Inflammatory macrophage treated with lipopolysaccharide for 1 hour (primary cell): ENCODE data around the gene LSR.

Experiments used
- DNase-seq, 2 donors: peaks; one replicate each; pipeline ENCODE4 v3.0.0-alpha.2; 2020 to 2022

LSR gene

DNA sequence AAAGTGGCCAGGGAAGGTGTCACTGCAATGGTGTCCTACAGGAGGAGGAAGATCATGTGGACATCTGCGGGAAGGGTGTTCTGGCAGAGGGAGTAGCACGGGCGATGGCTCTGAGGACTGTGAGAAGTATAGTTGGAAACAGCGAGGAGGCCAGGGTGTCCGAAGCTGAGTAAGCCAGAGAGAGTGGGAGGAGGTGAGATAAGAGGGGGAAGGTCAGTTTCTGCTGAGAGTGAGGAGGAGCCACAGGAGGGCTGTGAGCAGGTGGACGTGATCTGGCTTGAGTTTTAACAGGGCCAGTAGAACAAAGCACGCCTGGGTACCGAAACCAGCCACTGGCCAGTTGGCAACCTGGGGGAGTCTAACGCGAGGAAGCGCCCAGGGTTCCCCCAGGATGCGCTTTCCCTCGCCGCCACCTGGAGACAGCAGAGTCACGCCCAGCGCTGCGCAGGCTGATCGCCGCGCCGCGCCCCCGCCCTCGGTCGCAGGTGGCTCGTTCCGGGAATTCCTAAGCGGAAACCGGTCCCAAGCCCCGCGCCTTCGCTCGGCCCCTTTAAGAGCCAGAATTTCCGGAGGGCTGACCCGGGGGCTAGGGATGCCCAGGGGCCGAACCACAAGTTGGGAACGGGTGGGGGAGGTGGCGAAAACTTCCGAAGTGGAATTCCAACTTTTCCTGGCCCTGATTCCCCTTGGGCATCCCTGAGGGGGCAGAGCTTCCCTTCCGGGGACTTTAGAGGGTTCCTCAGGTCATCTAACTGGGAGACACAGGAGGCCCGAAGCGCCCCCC lies 1.1 kb upstream of the LSR start:
- DNase-seq: peak; percentile 36 to 74

DNA sequence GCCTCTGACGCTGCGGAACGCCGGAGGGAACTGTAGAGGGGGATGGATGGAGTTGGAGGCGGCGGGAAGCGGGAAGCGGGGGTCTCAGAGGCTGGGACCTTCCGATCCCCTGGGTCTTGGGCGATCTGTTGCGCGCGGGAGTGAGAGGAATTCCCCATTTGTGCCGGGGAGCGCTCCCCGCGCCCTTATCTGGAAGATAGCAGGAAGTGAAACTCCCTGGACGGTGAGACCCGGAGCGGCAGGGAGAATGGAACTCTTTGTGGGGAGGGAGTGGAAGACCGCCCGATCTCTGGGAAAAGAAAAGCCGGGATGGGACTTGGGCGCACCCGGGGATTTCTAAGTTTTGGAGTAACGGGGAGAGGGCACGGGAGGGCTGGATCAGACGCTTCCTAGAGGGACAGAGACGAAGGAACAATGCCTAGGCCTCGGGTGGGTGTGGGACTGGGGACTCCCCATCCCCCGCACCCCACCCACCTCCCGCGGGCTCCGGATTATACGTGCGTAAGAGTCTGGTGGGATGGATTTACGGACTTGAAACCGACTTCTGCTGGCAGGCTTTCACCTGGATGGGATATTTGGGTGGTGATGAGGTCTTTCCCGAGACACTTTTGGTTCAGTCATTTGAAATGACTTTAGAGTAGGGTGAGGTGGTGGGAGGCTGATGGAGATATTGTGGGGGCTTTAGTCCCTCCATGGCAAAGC lies 495 bp downstream of the LSR start:
- DNase-seq: peak; percentile 28 to 56

DNA sequence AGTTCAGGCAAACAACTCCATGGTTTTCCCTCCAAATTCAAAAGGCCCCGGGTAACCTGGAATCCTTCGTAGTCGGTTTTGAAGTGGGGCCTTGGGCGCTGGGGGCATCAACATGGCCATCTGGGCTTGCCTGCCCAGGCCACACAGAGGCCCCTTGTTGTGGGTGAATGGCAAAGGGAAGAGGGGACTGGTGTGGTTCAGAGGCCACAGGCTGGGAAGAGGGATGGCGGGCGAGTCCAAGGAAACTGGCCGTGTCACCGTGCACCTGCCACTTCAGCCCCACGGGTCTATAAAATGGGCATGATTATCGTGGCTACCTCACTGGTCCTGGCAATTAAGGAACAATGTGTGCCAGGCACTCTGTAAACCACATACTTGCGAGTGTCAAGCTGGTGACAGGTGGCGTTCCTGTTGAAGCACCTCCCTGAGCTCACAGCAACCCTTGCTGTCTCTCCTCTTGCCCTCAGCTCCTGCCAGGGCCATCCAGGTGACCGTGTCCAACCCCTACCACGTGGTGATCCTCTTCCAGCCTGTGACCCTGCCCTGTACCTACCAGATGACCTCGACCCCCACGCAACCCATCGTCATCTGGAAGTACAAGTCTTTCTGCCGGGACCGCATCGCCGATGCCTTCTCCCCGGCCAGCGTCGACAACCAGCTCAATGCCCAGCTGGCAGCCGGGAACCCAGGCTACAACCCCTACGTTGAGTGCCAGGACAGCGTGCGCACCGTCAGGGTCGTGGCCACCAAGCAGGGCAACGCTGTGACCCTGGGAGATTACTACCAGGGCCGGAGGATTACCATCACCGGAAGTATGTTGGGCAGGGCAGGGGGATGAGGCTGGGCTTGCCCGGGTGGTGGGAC lies 1.3 kb downstream of the LSR start:
- DNase-seq: no peak

DNA sequence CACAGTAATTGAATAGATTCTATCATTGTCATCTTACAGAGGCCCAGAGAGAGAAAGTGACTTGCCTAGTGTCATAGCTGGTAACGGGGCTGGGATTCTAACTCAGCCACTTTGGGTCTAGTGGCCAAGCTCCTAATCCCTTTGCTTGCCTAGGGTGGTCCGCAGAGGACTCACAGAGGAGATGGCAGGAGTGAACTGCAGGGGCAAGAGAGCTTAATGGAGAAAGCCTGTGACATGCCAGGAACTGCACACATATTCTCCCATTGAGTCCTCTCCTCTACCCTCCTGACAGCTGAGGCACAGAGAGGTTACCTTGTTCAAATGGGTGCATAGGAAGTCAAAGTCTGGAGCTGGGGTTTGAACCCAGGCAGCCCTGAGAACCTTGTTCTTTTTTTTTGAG lies 2.7 kb downstream of the LSR start:
- DNase-seq: no peak

DNA sequence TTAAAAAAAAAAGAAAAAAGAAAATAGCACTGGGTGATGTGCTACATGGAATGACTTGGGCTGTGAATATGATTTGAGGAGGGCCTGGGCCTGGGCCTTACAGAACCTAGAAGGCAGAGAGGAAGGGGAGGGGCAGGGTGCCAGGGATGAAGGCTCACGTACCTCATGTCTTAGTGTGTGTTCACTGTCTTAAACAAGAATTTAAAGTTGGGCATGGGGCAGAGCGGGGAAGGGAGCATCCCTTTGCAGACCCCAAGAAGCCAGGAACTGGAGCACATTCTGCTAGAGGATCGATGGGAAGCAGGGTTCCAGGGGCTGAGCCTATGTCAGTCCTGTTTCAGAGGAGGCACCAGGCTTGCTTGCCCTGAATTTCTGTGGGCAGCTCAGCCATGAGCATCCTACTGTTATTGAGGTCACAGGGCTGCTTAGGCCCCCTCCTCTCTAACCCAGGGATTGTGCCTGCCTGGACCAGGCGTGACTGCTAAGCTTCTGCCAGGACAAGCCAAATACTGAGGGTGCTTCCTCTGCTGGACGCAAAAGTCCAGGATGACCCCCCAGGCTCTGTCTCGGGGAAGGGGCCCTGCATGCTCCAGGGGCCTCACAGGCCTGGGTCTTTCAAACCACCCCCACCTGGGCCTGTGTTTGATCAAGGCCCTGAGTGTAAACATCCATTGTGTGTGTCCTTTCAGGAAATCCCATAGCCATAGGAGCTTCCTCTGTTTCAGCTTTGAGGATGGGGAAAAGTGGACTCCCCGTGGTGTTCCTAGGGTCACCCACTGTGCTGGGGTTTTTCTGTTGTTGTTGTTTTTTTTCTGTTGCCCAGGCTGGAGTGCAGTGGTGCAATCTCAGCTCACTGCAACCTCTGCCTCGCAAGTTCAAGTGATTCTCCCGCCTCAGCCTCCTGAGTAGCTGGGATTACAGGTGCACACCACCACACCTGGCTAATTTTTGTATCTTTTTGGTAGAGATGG lies 4.8 kb downstream of the LSR start:
- DNase-seq: no peak

DNA sequence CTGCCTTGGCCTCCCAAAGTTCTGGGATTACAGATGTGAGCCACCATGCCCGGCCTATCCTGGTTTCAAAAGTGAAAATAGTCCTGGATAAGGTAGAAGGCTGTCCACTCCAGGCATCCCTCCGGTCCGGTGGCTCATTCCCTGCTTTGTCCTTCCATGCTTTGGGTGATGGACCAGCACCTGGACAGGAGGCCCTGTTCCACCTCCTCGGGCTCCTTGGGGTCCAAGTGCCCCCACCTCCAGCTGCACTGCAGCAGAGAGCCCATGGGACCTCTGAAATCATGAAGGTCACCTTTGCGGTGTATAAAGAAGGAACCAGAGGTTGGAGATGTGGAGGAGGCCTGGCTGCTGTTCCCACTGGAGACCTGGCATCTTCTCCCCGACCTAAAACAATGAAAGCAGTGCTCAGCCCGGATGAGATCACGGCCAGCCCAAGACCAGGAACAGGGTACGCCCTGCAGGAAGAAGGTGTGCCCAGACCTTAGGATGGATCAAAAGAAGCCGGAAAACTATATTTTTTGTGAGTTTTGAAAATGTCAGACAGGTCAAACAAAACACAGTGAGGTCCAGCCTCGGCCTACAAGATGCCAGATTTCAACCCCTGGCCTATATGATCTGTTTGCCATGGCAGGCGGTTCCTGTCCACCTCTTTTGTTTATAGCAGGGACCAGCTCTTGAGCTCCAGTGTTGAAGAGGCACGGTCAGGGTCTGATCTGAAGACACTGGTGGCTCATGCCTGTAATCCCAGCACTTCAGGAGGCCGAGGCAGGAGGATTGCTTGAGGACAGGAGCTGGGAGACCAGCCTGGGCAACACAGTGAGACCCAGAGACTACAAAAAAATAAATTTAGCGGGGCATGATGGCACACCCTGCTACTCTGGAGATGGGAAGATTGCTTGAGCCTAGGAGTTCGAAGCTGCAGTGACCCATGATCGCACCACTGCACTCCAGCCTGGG lies 5.8 kb downstream of the LSR start:
- DNase-seq: no peak

DNA sequence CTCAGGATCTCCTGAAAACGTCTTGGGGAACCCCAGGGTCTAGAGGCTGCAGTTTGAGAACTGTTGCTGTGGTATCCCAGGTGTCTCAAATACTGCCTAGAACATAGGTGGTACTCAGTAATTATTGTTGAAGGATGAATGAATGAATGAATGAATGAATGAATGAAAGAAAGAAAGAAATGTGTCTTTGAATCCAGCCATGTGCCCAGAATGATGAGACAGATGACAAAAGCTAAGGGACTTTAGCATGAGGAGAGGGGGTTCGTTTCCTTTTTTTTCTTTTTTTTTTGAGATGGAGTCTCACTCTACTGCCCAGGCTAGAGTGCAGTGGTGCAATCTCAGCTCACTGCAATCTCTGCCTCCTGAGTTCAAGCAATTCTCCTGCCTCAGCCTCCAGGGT lies 7.8 kb downstream of the LSR start:
- DNase-seq: no peak

DNA sequence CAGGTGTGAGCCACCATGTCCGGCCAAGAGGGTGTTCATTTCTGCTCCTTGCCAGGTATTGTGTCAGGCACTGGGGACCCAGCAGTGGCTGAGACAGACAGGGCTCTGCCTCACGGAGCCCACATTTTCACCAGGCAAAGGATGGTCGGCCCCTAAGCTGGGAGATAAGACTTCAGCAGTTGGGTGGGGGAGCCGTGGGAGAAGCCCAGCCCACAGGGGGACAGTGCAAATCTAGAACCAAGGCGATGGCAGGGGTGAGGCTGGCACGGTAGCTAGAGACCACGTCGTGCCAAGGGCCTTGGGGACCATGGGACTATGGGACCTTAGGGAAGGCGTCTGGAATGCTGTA lies 8.3 kb downstream of the LSR start:
- DNase-seq: no peak

DNA sequence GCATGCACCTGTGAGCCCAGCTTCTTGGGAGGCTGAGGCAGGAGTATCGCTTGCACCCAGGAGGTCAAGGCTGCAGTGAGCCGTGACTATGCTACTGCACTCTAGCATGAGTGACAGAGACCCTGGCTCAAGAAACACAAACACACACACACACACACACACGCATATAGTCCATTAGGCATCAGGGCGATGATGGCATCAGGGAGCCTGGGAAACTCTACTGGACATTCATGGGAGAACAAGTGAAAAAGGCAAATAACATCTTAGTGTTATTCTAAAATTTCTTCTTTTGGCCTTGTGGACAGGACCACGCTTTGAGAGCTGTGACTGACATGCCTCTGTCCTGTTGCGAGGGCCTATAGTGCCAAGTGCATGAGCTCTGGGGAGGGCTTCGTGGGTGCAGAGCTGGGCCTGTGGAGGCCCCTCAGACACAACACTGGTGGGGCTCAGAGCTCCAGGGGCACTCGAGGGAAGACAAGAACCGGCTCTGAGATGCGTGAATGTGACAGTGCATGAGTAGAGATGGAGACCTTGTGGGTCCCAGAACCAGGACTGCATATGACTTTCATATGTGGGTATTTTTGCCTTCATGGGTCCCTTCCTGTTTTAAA lies 12.0 kb downstream of the LSR start:
- no peak for DNase-seq

DNA sequence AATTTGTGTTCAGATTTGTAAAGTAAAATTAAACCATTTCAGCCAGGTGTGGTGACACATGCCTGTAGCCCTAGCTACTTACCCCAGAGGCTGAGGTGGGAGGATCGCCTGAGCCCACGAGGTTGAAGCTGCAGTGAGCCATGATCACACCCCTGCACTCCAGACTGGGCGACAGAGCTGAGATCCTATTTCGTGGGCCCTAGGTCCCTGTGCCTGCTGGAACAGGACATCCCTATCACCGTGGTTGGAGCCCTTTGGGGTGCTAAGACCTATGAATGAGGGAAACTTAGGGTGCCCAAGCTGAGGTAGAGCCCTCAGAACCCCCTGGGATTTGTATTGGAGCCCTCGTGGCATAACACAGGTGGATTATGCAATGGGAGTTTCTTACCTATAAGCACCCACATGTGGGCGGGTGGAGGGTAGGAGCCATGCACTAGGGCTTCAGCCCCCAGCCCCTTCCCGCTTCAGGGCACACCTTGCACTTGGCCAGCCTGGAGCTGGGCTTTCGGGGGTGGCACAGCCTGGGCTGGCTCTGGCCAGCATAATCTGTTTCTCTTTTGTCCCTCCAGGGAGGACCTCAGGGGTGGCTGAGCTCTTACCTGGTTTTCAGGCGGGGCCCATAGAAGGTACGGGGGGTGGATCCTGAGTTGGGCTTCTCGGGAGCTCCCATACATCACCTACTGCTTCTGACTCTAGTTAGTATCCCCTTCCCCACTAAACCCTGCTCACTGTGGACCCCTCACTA lies 12.7 kb downstream of the LSR start:
- DNase-seq: no peak

DNA sequence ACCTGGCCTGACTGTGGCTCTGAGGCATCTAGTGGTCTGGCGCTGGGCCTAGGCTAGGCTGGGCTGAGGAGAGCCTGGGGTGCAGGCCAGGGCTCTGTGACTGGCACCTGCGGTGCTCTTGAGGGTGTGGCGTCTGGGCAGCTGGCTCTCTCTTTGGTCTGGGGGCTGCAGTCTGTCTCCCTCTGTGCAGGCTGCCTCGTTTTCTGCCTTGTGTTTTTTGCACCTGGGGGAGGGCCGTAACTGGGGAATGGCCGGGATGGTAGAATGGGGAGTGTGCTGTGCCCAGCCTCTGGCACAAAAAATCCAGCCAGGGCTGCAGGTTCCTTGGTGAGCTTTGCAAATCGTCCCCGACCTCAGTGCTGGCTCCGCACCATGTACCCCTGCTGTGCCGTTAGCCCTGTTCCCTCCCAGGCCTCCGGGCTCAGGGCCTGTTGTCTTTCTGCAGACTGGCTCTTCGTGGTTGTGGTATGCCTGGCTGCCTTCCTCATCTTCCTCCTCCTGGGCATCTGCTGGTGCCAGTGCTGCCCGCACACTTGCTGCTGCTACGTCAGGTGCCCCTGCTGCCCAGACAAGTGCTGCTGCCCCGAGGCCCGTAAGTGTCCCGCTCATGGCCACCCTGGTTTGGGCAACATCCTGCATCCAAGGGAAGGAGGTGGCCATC lies 13.4 kb downstream of the LSR start:
- DNase-seq: no peak

DNA sequence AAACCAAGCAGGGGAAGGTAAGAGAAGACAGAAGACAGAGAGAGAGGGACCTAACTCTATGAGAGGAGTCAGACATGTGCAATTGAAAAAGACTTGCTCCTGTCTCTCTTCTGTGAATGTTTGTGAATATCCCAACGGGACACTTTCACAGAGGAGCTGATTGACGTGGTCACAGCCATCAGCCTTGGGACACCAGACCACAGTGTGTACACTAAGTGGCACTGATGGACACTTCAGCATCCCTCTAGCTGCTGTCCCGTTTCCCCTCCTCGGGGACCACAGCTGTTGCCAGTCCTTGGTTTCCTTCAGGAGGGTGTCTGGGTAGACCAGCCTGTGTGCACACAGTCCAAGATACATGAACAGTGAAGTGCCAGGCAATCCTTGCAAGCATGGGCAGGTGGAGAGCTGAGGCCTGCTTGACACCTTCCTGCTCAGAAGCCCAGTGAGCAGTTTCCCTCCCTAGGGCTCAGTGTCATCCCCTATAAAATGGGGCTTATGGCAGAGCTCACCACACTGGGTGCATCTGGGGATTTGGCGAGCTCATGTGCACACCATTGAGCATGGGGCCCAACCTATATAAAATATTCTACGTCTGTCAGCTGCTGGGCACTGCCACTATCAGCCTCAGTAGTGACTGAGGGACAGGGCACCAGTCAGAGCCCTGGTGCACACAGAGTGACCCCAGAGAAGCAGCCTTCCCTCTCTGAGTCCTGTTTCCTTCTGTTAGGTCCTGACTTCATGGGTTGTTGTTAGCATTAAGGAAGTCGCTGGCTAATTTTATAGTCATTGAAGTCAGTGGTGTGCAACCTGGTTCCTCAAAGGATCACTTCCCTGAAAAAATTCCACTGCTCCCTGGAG lies 15.7 kb downstream of the LSR start:
- DNase-seq: peak; percentile 40 to 52

DNA sequence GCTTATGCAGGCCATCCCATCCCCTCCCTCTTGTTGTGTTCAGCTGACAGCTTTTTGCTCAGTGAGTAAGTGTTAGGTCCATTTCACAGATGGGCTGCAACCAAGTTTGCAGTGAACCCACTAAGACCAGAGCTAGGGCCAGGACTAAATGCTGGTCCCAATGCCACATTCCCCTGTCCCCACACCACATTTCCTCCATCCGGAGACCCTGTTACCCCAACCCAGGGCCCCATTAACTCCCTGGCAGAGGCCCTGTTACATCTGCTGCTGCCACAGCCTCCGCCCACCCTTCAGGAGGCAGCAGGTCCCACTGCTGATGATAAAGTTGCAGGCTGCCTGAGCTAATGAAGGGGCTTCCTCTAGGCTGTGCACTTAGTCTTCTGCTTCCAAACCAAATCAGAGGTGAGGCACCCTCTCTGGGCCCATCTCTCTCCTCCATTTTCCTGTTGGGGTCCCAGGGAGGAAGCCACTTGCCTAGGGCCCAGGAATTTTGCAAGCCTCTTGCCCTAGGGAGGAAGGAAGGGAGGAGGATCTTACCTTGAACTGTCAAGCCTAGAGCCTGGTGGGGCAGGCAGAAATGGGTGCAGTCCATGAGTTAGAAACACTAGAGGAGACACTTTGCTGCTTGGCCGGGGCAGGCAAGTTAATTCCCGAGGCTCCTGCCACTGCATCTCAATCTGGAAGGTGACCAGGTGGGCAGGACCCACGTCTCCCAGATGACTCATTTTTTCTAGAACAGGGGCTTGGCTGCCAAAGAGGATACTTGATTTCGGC lies 16.5 kb downstream of the LSR start:
- DNase-seq: no peak

DNA sequence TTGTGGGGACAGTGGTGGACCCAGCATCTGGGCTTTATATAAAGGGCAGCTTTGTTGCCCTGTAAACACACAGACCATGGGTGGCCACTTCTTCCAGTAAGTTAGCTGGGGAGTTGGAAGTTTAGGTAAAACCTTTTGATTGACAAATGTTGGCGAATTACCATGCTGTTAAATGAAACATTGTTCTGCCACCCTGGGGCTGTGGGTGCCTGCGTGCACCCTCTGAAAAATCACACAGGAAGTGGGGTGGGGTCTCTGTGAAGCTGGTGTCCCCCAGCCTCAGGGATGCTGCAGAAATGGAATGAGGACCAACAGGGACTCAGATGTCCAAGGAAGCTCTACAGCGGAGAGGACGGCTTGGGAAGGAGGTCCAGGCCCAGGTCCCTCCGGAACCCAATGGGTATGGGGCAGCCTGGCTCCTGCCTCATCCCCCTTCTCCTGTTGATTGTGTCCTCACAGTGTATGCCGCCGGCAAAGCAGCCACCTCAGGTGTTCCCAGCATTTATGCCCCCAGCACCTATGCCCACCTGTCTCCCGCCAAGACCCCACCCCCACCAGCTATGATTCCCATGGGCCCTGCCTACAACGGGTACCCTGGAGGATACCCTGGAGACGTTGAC lies 17.2 kb downstream of the LSR start:
- no peak for DNase-seq

DNA sequence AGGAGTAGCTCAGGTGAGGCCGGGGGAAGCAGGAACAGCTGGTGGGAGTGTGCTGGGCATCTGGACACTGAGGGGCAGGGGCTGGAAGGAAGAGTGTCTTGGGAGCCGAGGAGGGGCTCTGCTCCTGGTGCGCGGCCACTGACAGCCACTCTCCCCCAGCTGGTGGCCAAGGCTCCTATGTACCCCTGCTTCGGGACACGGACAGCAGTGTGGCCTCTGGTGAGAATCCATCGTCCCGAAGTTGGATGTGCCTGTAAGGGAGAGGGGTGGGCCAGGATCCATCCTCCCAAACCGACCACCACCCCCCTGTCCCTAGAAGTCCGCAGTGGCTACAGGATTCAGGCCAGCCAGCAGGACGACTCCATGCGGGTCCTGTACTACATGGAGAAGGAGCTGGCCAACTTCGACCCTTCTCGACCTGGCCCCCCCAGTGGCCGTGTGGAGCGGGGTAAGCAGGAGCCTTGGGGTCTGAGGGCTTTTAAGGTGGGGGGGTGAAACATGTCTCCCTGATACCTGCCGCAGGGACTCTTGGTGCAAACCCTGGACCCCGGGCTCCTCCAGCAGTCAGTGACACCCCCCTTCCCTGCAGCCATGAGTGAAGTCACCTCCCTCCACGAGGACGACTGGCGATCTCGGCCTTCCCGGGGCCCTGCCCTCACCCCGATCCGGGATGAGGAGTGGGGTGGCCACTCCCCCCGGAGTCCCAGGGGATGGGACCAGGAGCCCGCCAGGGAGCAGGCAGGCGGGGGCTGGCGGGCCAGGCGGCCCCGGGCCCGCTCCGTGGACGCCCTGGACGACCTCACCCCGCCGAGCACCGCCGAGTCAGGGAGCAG lies 17.9 kb downstream of the LSR start:
- DNase-seq: no peak

DNA sequence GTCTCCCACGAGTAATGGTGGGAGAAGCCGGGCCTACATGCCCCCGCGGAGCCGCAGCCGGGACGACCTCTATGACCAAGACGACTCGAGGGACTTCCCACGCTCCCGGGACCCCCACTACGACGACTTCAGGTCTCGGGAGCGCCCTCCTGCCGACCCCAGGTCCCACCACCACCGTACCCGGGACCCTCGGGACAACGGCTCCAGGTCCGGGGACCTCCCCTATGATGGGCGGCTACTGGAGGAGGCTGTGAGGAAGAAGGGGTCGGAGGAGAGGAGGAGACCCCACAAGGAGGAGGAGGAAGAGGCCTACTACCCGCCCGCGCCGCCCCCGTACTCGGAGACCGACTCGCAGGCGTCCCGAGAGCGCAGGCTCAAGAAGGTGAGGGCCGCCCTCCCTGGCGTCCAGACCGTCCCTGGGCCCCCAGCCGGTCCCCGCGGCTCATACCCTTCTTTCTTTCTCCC lies 18.6 kb downstream of the LSR start:
- no peak for DNase-seq
